H1 (cell line): ENCODE data around the gene COL27A1. TPM values are rescaled to one million over a fixed set of nuclear protein-coding genes. Genes with fewer than 3 reads are reported as not detected.

Experiments
- CTCF ChIA-PET: fragments of 300-600 bp; sonication (Branson Sonifier 250); formaldehyde crosslinking; loops from one replicate; lab custom pipeline; 2021; ENCODE audit not compliant: partially characterized antibody; lab: Charles Lee
- POLR2A ChIA-PET: fragments of 300-600 bp; sonication (Branson Sonifier 250); formaldehyde crosslinking; loops from one replicate; lab custom pipeline; 2021; ENCODE audit warnings: inconsistent platforms; ENCODE audit not compliant: partially characterized antibody; lab: Charles Lee
- DNase-seq, 2 experiments: peaks; one replicate each; pipeline versions ENCODE4 v3.0.0 to v3.0.0-alpha.2; 2010 to 2022; ENCODE audit warnings: low spot score in 2 of 2, low read depth in 1 of 2, mixed read lengths in 1 of 2
- FAIRE-seq: peaks from 2 replicates; lab custom pipeline; 2011; peaks lifted over from hg19 to GRCh38; lab: Jason Lieb, UNC
- H2AFZ ChIP-seq: 2 replicates; pipeline ENCODE4 v1.8.1; 2012; ENCODE audit warnings: low read length, inconsistent platforms
- H2AK5ac ChIP-seq: 2 replicates; pipeline ENCODE4 v1.6.1; 2013; ENCODE audit warnings: low read depth, low read length
- H2BK120ac ChIP-seq: replicated peaks from 2 replicates; pipeline ENCODE3; 2013; ENCODE audit warnings: low read depth, low read length, inconsistent platforms
- H2BK12ac ChIP-seq: 2 replicates; pipeline ENCODE4 v1.6.1; 2013; ENCODE audit warnings: low read depth, low read length
- H2BK15ac ChIP-seq: 2 replicates; pipeline ENCODE4 v1.6.1; 2013; ENCODE audit warnings: low read length
- H2BK20ac ChIP-seq: 2 replicates; pipeline ENCODE4 v1.6.1; 2013; ENCODE audit warnings: low read length
- H2BK5ac ChIP-seq: 2 replicates; pipeline ENCODE4 v1.6.1; 2013; ENCODE audit warnings: low read depth, low read length
- H3K14ac ChIP-seq: 2 replicates; pipeline ENCODE4 v1.6.1; 2013; ENCODE audit warnings: inconsistent platforms; ENCODE audit not compliant: insufficient read length
- H3K18ac ChIP-seq: 2 replicates; pipeline ENCODE4 v1.6.1; 2013; ENCODE audit warnings: low read length; ENCODE audit errors: extremely low read depth
- H3K23ac ChIP-seq: 2 replicates; pipeline ENCODE4 v1.6.1; 2013; ENCODE audit warnings: inconsistent platforms; ENCODE audit not compliant: insufficient read length
- H3K23me2 ChIP-seq: 2 replicates; pipeline ENCODE4 v1.6.1; 2013; ENCODE audit warnings: low read depth, low read length
- H3K27ac ChIP-seq: 2 replicates; pipeline ENCODE4 v1.6.1; 2011; ENCODE audit warnings: low read depth, low read length, inconsistent platforms
- H3K27me3 ChIP-seq, 4 experiments: replicated peaks in 1 of 4; 1 replicate in 1 of 4; 2 replicates in 3 of 4; pipeline versions ENCODE4 v1.6.1 to v1.8.1; 2011 to 2013; ENCODE audit warnings: low read length in 3 of 4, mild to moderate bottlenecking in 3 of 4, inconsistent platforms in 2 of 4, mixed read lengths in 2 of 4, moderate library complexity in 1 of 4; ENCODE audit not compliant: control insufficient read depth in 3 of 4, insufficient read depth in 3 of 4; ENCODE audit errors: extremely low read depth in 1 of 4
- H3K36me3 ChIP-seq, 4 experiments: 2 replicates each; pipeline versions ENCODE4 v1.6.1 to v1.8.1; 2011 to 2013; ENCODE audit warnings: mild to moderate bottlenecking in 4 of 4, low read length in 3 of 4, moderate library complexity in 2 of 4, control low read depth in 1 of 4, inconsistent platforms in 1 of 4; ENCODE audit not compliant: insufficient read depth in 4 of 4, control insufficient read depth in 2 of 4
- H3K4ac ChIP-seq: replicated peaks from 2 replicates; pipeline ENCODE3; 2013; ENCODE audit warnings: low read length, low read depth, mixed read lengths, inconsistent platforms; ENCODE audit not compliant: insufficient read length
- H3K4me1 ChIP-seq, 4 experiments: replicated peaks in 1 of 4; 1 replicate in 1 of 4; 2 replicates in 3 of 4; pipeline versions ENCODE4 v1.6.1 to v1.8.1; 2011 to 2013; ENCODE audit warnings: low read length in 3 of 4, inconsistent platforms in 2 of 4, mixed read lengths in 1 of 4; ENCODE audit not compliant: insufficient read depth in 4 of 4, control insufficient read depth in 3 of 4
- H3K4me2 ChIP-seq, 2 experiments: 2 replicates each; pipeline versions ENCODE4 v1.6.1 to v1.8.1; 2011 to 2013; ENCODE audit warnings: low read depth in 2 of 2, low read length in 2 of 2, control low read depth in 1 of 2, inconsistent platforms in 1 of 2, mild to moderate bottlenecking in 1 of 2; ENCODE audit not compliant: insufficient read depth in 1 of 2
- H3K4me3 ChIP-seq, 4 experiments: fragments of 200-600, 300-600 bp in 1 of 4; sonication (generic), shearing (Covaris generic), sonication (Bioruptor Twin) in 1 of 4; 2 replicates each; pipeline versions ENCODE4 v1.5.1 to v1.8.1; 2011 to 2016; ENCODE audit warnings: low read length in 4 of 4, low read depth in 3 of 4, control low read depth in 2 of 4, inconsistent platforms in 2 of 4, mild to moderate bottlenecking in 2 of 4, mixed read lengths in 1 of 4, moderate library complexity in 1 of 4; ENCODE audit not compliant: insufficient read depth in 2 of 4; ENCODE audit errors: extremely low read depth in 1 of 4
- H3K56ac ChIP-seq: replicated peaks from 2 replicates; pipeline ENCODE3; 2013; ENCODE audit warnings: low read depth, mild to moderate bottlenecking, mixed read lengths, low read length, inconsistent platforms; ENCODE audit not compliant: insufficient read length
- H3K79me1 ChIP-seq: 2 replicates; pipeline ENCODE4 v1.6.1; 2013; ENCODE audit warnings: low read depth, low read length, control low read depth
- H3K79me2 ChIP-seq, 2 experiments: 2 replicates each; pipeline versions ENCODE4 v1.6.1 to v1.8.1; 2012 to 2013; ENCODE audit warnings: low read length in 2 of 2, mild to moderate bottlenecking in 2 of 2, inconsistent platforms in 1 of 2; ENCODE audit not compliant: insufficient read depth in 2 of 2, control insufficient read depth in 1 of 2
- H3K9ac ChIP-seq, 4 experiments: replicated peaks in 1 of 4; 1 replicate in 1 of 4; 2 replicates in 3 of 4; pipeline versions ENCODE4 v1.6.1 to v1.8.1; 2011 to 2013; ENCODE audit warnings: low read depth in 3 of 4, low read length in 3 of 4, control low read depth in 2 of 4, mild to moderate bottlenecking in 2 of 4, moderate library complexity in 2 of 4, inconsistent platforms in 1 of 4; ENCODE audit errors: extremely low read depth in 1 of 4
- H3K9me3 ChIP-seq, 2 experiments: 2 replicates each; pipeline versions ENCODE4 v1.6.1 to v1.8.1; 2012 to 2013; ENCODE audit warnings: mild to moderate bottlenecking in 2 of 2, moderate library complexity in 2 of 2, control low read depth in 1 of 2, inconsistent platforms in 1 of 2, low read depth in 1 of 2, low read length in 1 of 2, mixed read lengths in 1 of 2; ENCODE audit not compliant: insufficient read depth in 2 of 2
- H4K20me1 ChIP-seq, 2 experiments: replicated peaks in 1 of 2; 2 replicates each; pipeline versions ENCODE3 to v1.8.1; 2011 to 2013; ENCODE audit warnings: inconsistent platforms in 2 of 2, low read length in 2 of 2, mild to moderate bottlenecking in 1 of 2; ENCODE audit not compliant: insufficient read depth in 2 of 2, control insufficient read depth in 1 of 2
- H4K5ac ChIP-seq: 2 replicates; pipeline ENCODE4 v1.6.1; 2013; ENCODE audit warnings: low read length, low read depth, mixed read lengths, inconsistent platforms; ENCODE audit not compliant: insufficient read length
- H4K8ac ChIP-seq: 2 replicates; pipeline ENCODE4 v1.8.0; 2013; ENCODE audit warnings: mild to moderate bottlenecking, moderate library complexity, low read length, inconsistent platforms; ENCODE audit not compliant: insufficient read depth; ENCODE audit errors: extremely low read depth
- H4K91ac ChIP-seq: replicated peaks from 2 replicates; pipeline ENCODE3; 2013; ENCODE audit warnings: low read length, mixed read lengths, inconsistent platforms; ENCODE audit not compliant: insufficient read length
- BACH1 ChIP-seq: IDR thresholded peaks from 2 replicates; pipeline ENCODE4 v1.6.1; 2012; ENCODE audit warnings: low read length, improper control_type of control experiment
- BCL11A ChIP-seq, 2 experiments: IDR thresholded peaks; one replicate each; pipeline ENCODE4 v1.6.1; 2011; ENCODE audit warnings: low read depth in 2 of 2, low read length in 2 of 2, mild to moderate bottlenecking in 2 of 2
- CREB1 ChIP-seq: IDR thresholded peaks from 2 replicates; pipeline ENCODE4 v1.6.1; 2012; ENCODE audit warnings: inconsistent platforms
- EP300 ChIP-seq, 2 experiments: IDR thresholded peaks; 1 replicate in 1 of 2; 2 replicates in 1 of 2; pipeline ENCODE4 v1.6.1; 2011 to 2012; ENCODE audit warnings: low read depth in 2 of 2, low read length in 2 of 2, mild to moderate bottlenecking in 2 of 2, borderline replicate concordance in 1 of 2, inconsistent platforms in 1 of 2, moderate library complexity in 1 of 2
- HDAC6 ChIP-seq: IDR thresholded peaks from one replicate; pipeline ENCODE4 v1.7.1; 2012; ENCODE audit warnings: low read depth, mild to moderate bottlenecking, inconsistent platforms, low read length, moderate library complexity
- KDM5A ChIP-seq: fragments of 200-600 bp; IDR thresholded peaks from 2 replicates; pipeline ENCODE4 v1.7.1; 2012; ENCODE audit warnings: mild to moderate bottlenecking, low read length, inconsistent platforms, mixed read lengths
- RBBP5 ChIP-seq: IDR thresholded peaks from 2 replicates; pipeline ENCODE4 v1.7.1; 2012; ENCODE audit warnings: low read depth, mild to moderate bottlenecking, inconsistent platforms, low read length, moderate library complexity, borderline replicate concordance
- SIN3A ChIP-seq, 2 experiments: IDR thresholded peaks in 1 of 2; conservative IDR thresholded peaks in 1 of 2; 2 replicates each; pipeline ENCODE4 v1.6.1; 2011 to 2012; ENCODE audit warnings: low read length in 2 of 2, improper control_type of control experiment in 1 of 2, low read depth in 1 of 2, mild to moderate bottlenecking in 1 of 2
- SIX5 ChIP-seq: IDR thresholded peaks from 2 replicates; pipeline ENCODE4 v1.6.1; 2011; ENCODE audit warnings: mild to moderate bottlenecking, low read depth, low read length
- YY1 ChIP-seq: IDR thresholded peaks from 2 replicates; pipeline ENCODE4 v1.6.1; 2011; ENCODE audit warnings: low read depth, mild to moderate bottlenecking, low read length
- ZNF274 ChIP-seq: IDR thresholded peaks from 2 replicates; pipeline ENCODE4 v1.7.0; 2012; ENCODE audit warnings: low read length, borderline replicate concordance; ENCODE audit errors: extremely low read depth
- WGBS, 2 experiments: shearing (Covaris generic) in 1 of 2; methylation state at CpG; one replicate each; pipeline versions ENCODE4 v1.1.6 to v1.1.7; 2013 to 2015; ENCODE audit warnings: low lambda C conversion rate in 2 of 2, mixed read lengths in 2 of 2, inconsistent platforms in 1 of 2, low coverage in 1 of 2, missing lambda C conversion rate in 1 of 2; ENCODE audit not compliant: insufficient replicate concordance in 2 of 2, insufficient coverage in 1 of 2, insufficient read length in 1 of 2; ENCODE audit errors: extremely low coverage in 1 of 2, missing lambda C conversion rate in 1 of 2; 5-methylcytosine and 5-hydroxymethylcytosine counted together
- polyA plus RNA-seq, 7 experiments: library from polyadenylated mRNA; depleted of rRNA in 3 of 7; stranded (reverse) in 5 of 7; unstranded in 2 of 7; fragments of >200 nt in 5 of 7; fragments of 200-250 nt in 2 of 7; gene quantifications; 1 replicate in 5 of 7; 2 replicates in 1 of 7; 4 replicates in 1 of 7; pipeline versions ENCODE4 v1.2.1 to v1.2.3, GENCODE V29; 2011 to 2013; ENCODE audit warnings: missing spikeins in 2 of 7, mixed read lengths in 2 of 7
- total RNA-seq: library from RNA; stranded (reverse); fragmentation: NEBNext Ultra II Directional; extraction: Animal tissue kit (Norgen Biotek cat#: 25700); gene quantifications from 2 replicates; pipeline ENCODE4 v1.2.1, GENCODE V29; 2021
- TF ChIP-seq, protein P1 (sequence below): IDR thresholded peaks from 2 replicates; pipeline ENCODE4 v1.6.1; 2012; ENCODE audit warnings: low read length, inconsistent platforms

COL27A1 gene
- total and polyA plus RNA-seq, 2 of the 8 experiments (the other 6 are each of a cell fraction or from before 2014, with no cell fraction given): 15.1 to 22.8 TPM

DNA sequence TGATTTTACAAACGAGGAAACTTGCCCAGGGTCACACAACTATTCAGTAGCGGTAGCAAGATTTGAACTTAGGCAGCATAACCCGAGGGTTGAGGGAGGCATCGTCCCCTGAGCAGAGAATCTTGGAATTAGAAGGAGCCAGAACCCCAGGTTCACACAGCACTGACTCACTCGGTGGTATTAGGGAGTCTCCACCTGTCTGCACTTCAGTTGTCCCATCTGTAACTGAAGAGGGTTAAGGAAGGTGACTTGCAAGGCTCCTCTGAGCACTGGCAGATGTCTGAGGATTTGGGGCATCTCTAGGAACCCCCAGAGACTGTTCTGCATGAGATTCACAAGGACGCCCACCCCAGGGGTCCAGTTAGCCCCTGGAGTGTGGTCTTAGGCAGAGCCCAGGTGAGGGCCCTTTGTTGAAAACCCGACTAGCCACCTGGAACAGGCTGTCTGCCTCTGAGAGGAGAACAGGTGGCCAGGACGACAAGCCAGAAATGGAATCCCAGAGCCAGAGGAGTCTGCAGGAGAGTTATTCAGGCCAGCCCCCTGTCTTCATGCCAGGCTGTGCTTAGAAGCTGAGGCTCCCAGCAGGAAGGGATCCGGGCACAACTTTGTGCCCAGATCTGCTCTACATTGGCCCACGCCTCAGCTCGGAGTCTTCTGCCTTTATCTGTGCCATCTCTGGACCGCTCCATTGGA is 117.5 kb downstream of the COL27A1 start:
- no peak overlapping the region for H2AFZ ChIP-seq
- no peak overlapping the region for H2BK20ac ChIP-seq
- peaks cover 0 to 3% of the 10 kb centered on the region in 2 experiments for H4K20me1 ChIP-seq
- no peak overlapping the region for H2AK5ac ChIP-seq
- no peaks in the 10 kb centered on the region for H3K79me2 ChIP-seq
- 82% methylated on average over 12 of the region's 12 CpGs; no CpG with 5 or more reads in 1 of the 2 experiments for WGBS, 2 experiments
- no peak overlapping the region for H2BK5ac ChIP-seq
- no peaks in the 10 kb centered on the region for H3K79me1 ChIP-seq
- H3K4me1 ChIP-seq: no peaks in the 10 kb centered on the region
- no peak overlapping the region for H3K56ac ChIP-seq
- no peak for FAIRE-seq
- H3K4ac ChIP-seq: no peak overlapping the region
- CTCF ChIA-PET: interaction anchor here (0.9 to 17.3 kb wide), 22 partner anchors 11 to 190 kb away, joined by 3 to 206 read pairs (median 8); partner anchors contain the start of gene COL27A1
- H3K23me2 ChIP-seq: no peaks in the 10 kb centered on the region
- H3K23ac ChIP-seq: no peak overlapping the region
- H2BK12ac ChIP-seq: no peak overlapping the region
- H2BK120ac ChIP-seq: no peak overlapping the region
- no peak overlapping the region for H3K18ac ChIP-seq
- H3K4me2 ChIP-seq: no peak overlapping the region
- H2BK15ac ChIP-seq: no peak overlapping the region
- no peak overlapping the region for H3K4me3 ChIP-seq
- no peaks in the 10 kb centered on the region; a peak in 1 of 8 replicates for H3K36me3 ChIP-seq
- H4K8ac ChIP-seq: no peak overlapping the region
- no peak overlapping the region for H4K91ac ChIP-seq
- POLR2A ChIA-PET: no interaction called here
- no peak overlapping the region for H3K14ac ChIP-seq
- no peak overlapping the region for H3K27ac ChIP-seq
- DNase-seq: no peak
- H3K9me3 ChIP-seq: no peaks in the 10 kb centered on the region
- H3K9ac ChIP-seq: no peak overlapping the region
- no peaks in the 10 kb centered on the region for H3K27me3 ChIP-seq
- H4K5ac ChIP-seq: no peak overlapping the region
- TF ChIP-seq KDM5A (no peak), BACH1 (no peak), BCL11A (IDR thresholded peaks at IDR 0.05; ENCODE audit: low read depth in 2 of 2, low read length in 2 of 2) (no peak), EP300 (IDR thresholded peaks at IDR 0.05; ENCODE audit: borderline replicate concordance in 1 of 2, low read depth in 2 of 2, low read length in 2 of 2) (no peak), SIX5 (no peak), ZNF274 (no peak), CREB1 (no peak), HDAC6 (no peak), RBBP5 (no peak), SIN3A (conservative IDR thresholded peaks at IDR 0.05 in 1 of 2, IDR thresholded peaks at IDR 0.05 in 1 of 2; ENCODE audit: low read depth in 1 of 2, low read length in 2 of 2) (no peak), YY1 (no peak)
- TF ChIP-seq, protein P1, sequence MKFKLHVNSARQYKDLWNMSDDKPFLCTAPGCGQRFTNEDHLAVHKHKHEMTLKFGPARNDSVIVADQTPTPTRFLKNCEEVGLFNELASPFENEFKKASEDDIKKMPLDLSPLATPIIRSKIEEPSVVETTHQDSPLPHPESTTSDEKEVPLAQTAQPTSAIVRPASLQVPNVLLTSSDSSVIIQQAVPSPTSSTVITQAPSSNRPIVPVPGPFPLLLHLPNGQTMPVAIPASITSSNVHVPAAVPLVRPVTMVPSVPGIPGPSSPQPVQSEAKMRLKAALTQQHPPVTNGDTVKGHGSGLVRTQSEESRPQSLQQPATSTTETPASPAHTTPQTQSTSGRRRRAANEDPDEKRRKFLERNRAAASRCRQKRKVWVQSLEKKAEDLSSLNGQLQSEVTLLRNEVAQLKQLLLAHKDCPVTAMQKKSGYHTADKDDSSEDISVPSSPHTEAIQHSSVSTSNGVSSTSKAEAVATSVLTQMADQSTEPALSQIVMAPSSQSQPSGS: no peak
